ENCODE measurements around the gene MAMSTR. TPM values are rescaled to one million over a fixed set of nuclear protein-coding genes. Genes with fewer than 3 reads are reported as not detected.
A peak's percentile ranks its signal among the peaks of the same experiment; 100 is the strongest.

MAMSTR gene
- total RNA-seq, 3 donors from 2014 or later: 0.33 to 0.69 (median 0.51) TPM

GRCh38 chr19:48674921-48675824 lies 44.4 kb downstream of the MAMSTR start:
- H3K9me3 Mint-ChIP-seq: no peaks in the 10 kb centered on the region
- no peak overlapping the region for H3K4me3 Mint-ChIP-seq
- peak; percentile 94 to 95 for ATAC-seq
- H3K27me3 Mint-ChIP-seq (ENCODE audit: low read depth): peaks cover 2% of the 10 kb centered on the region
- H3K4me1 Mint-ChIP-seq (ENCODE audit: low read depth): peaks cover 5% of the 10 kb centered on the region
- peak; percentile 74 for DNase-seq
- H3K36me3 Mint-ChIP-seq (ENCODE audit: insufficient read depth): no peaks in the 10 kb centered on the region

DNA sequence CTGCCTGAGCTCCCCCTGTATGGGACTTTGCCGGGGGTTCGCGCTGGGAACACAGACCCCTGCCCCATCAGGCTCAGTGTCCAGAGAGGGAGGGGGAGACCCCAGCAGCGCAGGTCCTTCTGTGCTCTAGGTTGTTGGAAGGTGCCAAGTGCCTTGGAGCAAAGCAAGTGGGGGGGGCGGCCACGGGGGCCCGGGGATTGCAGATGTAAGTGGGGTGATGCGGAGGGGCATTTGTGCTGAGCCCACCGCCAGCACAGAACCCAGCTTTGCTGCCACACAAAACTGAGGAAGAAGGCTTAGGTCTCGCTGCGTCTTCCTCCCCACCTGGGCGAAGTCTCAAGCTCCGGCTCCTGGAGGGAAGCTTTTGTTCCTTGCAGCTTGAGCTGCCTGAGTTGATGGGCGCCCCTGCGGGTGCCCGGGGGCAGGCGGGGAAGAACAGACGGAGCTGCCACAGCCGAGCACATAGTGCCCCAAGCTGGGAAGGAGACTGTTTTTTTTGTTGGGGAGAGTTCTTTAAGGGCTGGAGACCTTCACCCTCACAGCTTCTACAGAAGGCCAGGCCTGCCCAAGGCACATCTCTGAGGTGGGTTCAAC lies 45.2 kb downstream of the MAMSTR start:
- Mint-ChIP-seq H3K4me1 (ENCODE audit: low read depth) (peaks cover 5% of the 10 kb centered on the region), H3K9me3 (no peaks in the 10 kb centered on the region), H3K4me3 (no peak overlapping the region), H3K36me3 (ENCODE audit: insufficient read depth) (no peaks in the 10 kb centered on the region), H3K27me3 (ENCODE audit: low read depth) (peaks cover 2% of the 10 kb centered on the region)
- no peak for ATAC-seq
- DNase-seq: no peak

- ATAC-seq (no peak), DNase-seq (no peak)
- Mint-ChIP-seq H3K4me1 (ENCODE audit: low read depth) (peaks cover 5% of the 10 kb centered on the region), H3K36me3 (ENCODE audit: insufficient read depth) (no peaks in the 10 kb centered on the region), H3K9me3 (no peaks in the 10 kb centered on the region), H3K4me3 (no peak overlapping the region), H3K27me3 (ENCODE audit: low read depth) (peaks cover 2% of the 10 kb centered on the region)
Measured at GRCh38 chr19:48673436-48674100, 46.0 kb downstream of the MAMSTR start.

GRCh38 chr19:48672994-48673393 lies 46.5 kb downstream of the MAMSTR start, which contains the start of gene NTN5:
NTN5 (minus strand) TSS chr19:48673017; CDS start chr19:48670986, 2,031 bp downstream.
- Mint-ChIP-seq H3K27me3 (ENCODE audit: low read depth) (peaks cover 2% of the 10 kb centered on the region), H3K4me3 (no peak within 1 kb of the TSS), H3K4me1 (ENCODE audit: low read depth) (peaks cover 5% of the 10 kb centered on the region), H3K9me3 (no peaks in the 10 kb centered on the region), H3K36me3 (ENCODE audit: insufficient read depth) (no peaks in the 10 kb centered on the region)
- DNase-seq (no peak), ATAC-seq (no peak)

DNA sequence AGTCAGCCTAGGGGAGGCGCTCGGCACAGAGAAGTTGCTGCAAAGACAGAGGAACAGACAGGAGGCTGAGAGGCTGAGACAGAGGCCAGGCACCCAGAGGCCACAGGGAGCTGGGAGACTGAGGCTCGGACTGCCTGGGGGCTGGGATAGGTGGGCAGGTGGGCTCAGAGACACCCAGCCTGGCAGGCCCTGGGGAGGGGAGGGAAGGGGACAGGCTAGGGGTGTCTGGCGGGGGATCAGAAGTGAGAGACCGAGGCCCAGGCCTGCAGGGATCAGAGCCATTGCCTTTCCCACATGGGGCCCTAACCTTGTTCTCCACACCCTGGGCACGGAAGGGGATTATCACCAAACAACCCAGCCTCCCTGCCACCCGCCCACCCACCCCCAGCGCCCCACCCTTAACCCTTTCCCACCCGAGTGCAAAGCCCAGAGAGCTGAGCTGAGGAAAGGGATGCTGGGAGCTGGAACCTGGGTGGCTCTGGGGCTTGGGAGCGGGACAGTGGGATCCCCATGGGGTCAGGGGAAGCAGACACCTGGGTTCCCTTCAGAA lies 48.0 kb downstream of the MAMSTR start:
- Mint-ChIP-seq H3K27me3 (ENCODE audit: low read depth) (peaks cover 2% of the 10 kb centered on the region), H3K4me1 (ENCODE audit: low read depth) (peaks cover 5% of the 10 kb centered on the region), H3K4me3 (no peak overlapping the region), H3K9me3 (no peaks in the 10 kb centered on the region), H3K36me3 (ENCODE audit: insufficient read depth) (no peaks in the 10 kb centered on the region)
- ATAC-seq: no peak
- DNase-seq: no peak

GRCh38 chr19:48670699-48671445 lies 48.7 kb downstream of the MAMSTR start:
- no peaks in the 10 kb centered on the region for H3K36me3 Mint-ChIP-seq (ENCODE audit: insufficient read depth)
- peaks cover 5% of the 10 kb centered on the region for H3K4me1 Mint-ChIP-seq (ENCODE audit: low read depth)
- H3K9me3 Mint-ChIP-seq: no peaks in the 10 kb centered on the region
- peaks cover 2% of the 10 kb centered on the region for H3K27me3 Mint-ChIP-seq (ENCODE audit: low read depth)
- DNase-seq (no peak), ATAC-seq (no peak)
- no peak overlapping the region for H3K4me3 Mint-ChIP-seq

DNA sequence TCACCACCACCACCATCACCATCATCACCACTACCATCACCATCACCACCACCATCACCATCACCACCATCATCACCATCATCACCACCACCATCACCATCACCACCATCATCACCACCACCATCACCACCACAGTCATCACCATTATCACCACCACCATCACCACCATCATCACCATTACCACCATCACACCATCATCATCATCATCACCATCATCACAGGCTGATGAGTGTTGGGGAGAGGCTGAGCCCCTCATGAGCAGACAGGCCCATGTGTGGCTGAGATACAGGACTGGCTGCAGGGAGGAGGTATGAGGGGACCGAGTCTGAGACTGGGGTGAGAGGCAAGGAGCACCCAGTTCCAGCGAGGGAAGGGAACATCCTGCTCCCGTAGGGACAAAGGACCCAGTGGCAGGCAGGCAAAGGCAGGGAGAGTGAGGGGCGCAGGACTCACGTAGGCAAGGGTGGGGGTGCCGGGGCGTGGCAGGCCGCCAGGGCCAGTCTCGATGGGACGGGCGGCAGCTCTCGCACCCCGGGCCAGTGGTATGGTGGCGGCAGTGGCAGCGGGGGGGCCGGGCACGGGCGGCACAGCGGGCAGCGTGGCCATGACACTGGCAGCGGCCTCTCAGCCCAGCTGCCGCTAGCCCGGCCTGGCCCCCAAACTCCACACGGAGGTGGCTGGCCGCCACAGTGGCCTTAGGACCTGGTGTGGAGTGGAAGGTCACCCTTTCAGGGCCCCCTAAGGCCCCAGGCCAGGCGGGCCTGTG lies 49.4 kb downstream of the MAMSTR start:
- Mint-ChIP-seq H3K36me3 (ENCODE audit: insufficient read depth) (no peaks in the 10 kb centered on the region), H3K9me3 (no peaks in the 10 kb centered on the region), H3K27me3 (ENCODE audit: low read depth) (no peaks in the 10 kb centered on the region), H3K4me1 (ENCODE audit: low read depth) (peaks cover 1% of the 10 kb centered on the region), H3K4me3 (no peak overlapping the region)
- no peak for ATAC-seq
- DNase-seq: no peak

GRCh38 chr19:48668761-48669160 lies 50.8 kb downstream of the MAMSTR start:
- ATAC-seq (no peak), DNase-seq (no peak)
- Mint-ChIP-seq H3K4me1 (ENCODE audit: low read depth) (no peaks in the 10 kb centered on the region), H3K36me3 (ENCODE audit: insufficient read depth) (no peaks in the 10 kb centered on the region), H3K4me3 (no peak overlapping the region), H3K9me3 (no peaks in the 10 kb centered on the region), H3K27me3 (ENCODE audit: low read depth) (no peaks in the 10 kb centered on the region)

GRCh38 chr19:48668332-48668731 lies 51.2 kb downstream of the MAMSTR start:
- H3K27me3 Mint-ChIP-seq (ENCODE audit: low read depth): no peaks in the 10 kb centered on the region
- H3K4me1 Mint-ChIP-seq (ENCODE audit: low read depth): no peaks in the 10 kb centered on the region
- ATAC-seq (no peak), DNase-seq (no peak)
- H3K9me3 Mint-ChIP-seq: no peaks in the 10 kb centered on the region
- no peaks in the 10 kb centered on the region for H3K36me3 Mint-ChIP-seq (ENCODE audit: insufficient read depth)
- H3K4me3 Mint-ChIP-seq: no peak overlapping the region

- no peak for DNase-seq
- H3K36me3 Mint-ChIP-seq (ENCODE audit: insufficient read depth): no peaks in the 10 kb centered on the region
- peaks cover 5% of the 10 kb centered on the region for H3K4me1 Mint-ChIP-seq (ENCODE audit: low read depth)
- no peaks in the 10 kb centered on the region for H3K9me3 Mint-ChIP-seq
- ATAC-seq: no peak
- no peaks in the 10 kb centered on the region for H3K27me3 Mint-ChIP-seq (ENCODE audit: low read depth)
- H3K4me3 Mint-ChIP-seq: no peak overlapping the region
Measured at GRCh38 chr19:48665786-48666185, 53.7 kb downstream of the MAMSTR start.

DNA sequence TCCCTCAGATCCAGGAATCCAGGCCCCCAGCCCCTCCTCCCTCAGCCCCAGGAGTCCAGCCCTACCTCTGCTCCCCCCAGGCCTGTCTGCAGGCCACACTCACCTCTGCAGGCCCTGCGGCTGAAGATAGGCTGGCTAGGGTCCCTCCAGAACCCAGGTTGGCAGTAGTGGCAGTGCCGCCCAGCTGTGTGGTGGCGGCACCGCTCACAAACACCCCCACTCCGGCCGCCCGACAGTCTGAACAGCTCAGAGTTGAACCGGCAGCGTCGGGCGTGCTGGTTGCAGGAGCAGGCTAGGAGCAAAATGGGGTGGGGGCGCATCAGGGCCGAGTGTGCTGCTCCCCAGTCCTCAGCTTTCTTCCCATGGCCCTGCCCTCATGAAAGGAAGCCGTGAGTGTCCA lies 55.0 kb downstream of the MAMSTR start:
- H3K27me3 Mint-ChIP-seq (ENCODE audit: low read depth): no peaks in the 10 kb centered on the region
- H3K9me3 Mint-ChIP-seq: no peaks in the 10 kb centered on the region

DNA sequence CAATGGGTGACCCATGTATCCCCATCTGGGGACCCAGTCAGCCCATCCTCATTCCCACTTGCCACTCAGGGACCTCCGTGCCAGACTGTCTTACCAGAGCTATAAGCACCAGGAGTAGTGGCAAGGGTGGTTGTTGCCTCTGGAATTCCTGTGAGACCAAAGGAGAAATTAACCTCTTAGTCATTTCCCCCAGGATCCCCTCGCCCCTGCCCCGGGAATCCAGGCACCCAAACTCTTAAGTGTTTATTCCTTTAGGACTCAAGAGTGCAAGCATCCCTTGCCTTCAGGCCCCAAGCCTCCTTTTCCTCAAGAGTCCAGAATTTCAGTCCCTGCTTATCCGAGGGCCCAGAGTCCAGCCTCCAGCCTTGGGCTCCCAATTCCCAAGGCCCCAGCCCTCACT lies 55.9 kb downstream of the MAMSTR start:
- DNase-seq (no peak), ATAC-seq (no peak)
- no peaks in the 10 kb centered on the region for H3K9me3 Mint-ChIP-seq
- H3K4me1 Mint-ChIP-seq (ENCODE audit: low read depth): peaks cover 7% of the 10 kb centered on the region
- H3K27me3 Mint-ChIP-seq (ENCODE audit: low read depth): no peaks in the 10 kb centered on the region
- H3K4me3 Mint-ChIP-seq: no peak overlapping the region
- H3K36me3 Mint-ChIP-seq (ENCODE audit: insufficient read depth): no peaks in the 10 kb centered on the region

More for the DNA sequence above, 55.0 kb downstream of the MAMSTR start:
- ATAC-seq (no peak), DNase-seq (no peak)
- H3K4me1 Mint-ChIP-seq (ENCODE audit: low read depth): peaks cover 7% of the 10 kb centered on the region
- H3K36me3 Mint-ChIP-seq (ENCODE audit: insufficient read depth): no peaks in the 10 kb centered on the region
- no peak overlapping the region for H3K4me3 Mint-ChIP-seq
